C1 segment of cervical spinal cord (tissue), 14 donors: ENCODE data around the gene TTN.
"Not testable (repeated sequence)": the region's sequence is repeated elsewhere in the genome, so short reads cannot be mapped to it uniquely, and the experiment has no call there.

ENCODE experiments used
- DNase-seq, 14 donors: peaks; one replicate each; lab custom pipeline; 2025; lab: John Stamatoyannopoulos, UW

The TTN gene

DNA sequence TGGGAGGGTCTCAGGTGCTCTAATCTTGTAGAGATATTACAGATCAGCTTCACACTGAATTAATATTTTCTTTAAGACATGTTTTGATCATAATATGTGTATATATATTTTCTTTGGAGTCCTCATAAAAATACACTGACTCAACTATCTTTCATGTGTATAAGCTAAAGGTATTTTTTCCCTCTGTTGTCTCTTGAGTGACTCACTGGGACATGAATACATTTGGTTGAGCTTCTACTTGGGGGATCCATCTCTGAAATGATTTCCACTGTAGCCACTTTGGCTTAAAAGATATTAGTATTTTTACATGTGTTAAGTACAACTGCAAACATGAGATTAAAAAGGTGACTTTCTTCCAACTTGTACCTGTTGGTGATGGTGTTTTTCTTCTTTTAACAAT is 140.8 kb downstream of the TTN start:
- no peak for DNase-seq

- not testable (repeated sequence) for DNase-seq
Measured at GRCh38 chr2:178658480-178658879, 148.7 kb downstream of the TTN start.

- DNase-seq, result no peak
Measured at GRCh38 chr2:178650554-178650953, 156.7 kb downstream of the TTN start.

- DNase-seq, result no peak
Measured at GRCh38 chr2:178644919-178645318, 162.3 kb downstream of the TTN start.

GRCh38 chr2:178641498-178641897 is 165.7 kb downstream of the TTN start:
- no peak for DNase-seq

DNA sequence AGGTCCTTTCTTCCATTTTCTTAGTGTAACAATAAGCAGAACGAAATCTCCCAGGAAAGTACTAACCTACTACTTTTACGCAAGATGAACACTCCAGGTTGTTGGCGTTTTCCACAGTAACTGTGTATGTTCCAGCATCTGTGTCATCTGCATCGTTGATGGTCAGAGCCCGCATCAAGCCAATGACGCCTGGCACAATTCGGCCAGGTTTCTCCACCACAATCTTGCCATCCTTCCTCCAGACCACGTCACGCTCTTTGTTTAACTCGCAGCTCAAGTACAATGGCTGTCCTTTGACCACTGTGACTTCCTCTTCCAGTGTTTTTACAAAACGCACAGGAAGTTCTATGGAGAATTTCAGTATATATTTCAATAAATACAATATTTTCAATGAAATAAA is 171.3 kb downstream of the TTN start:
- no peak for DNase-seq

- no peak for DNase-seq
Measured at GRCh38 chr2:178632729-178633128, 174.5 kb downstream of the TTN start.

GRCh38 chr2:178630581-178630980 is 176.6 kb downstream of the TTN start:
- DNase-seq, result no peak

DNA sequence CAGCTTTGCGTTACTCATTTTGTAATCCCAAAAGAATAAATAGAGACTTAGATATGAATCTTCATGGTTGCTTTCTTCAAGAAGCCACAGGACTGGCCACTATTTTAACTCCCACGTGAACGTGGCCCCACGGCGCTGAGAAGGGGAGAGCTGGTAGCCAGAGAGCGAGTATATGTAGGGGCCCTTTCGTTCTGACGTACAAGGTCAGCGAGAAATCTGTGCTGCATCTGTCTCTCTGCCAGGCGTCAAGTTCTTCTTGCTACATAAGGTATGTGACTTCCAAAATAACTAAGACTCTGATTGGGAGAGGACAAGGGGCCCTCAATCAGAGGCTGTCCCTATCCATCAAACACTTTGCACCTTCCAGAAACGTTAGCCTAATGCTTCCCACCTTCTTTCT is 177.8 kb downstream of the TTN start:
- no peak for DNase-seq

- DNase-seq, result no peak
Measured at GRCh38 chr2:178628605-178629004, 178.6 kb downstream of the TTN start.

DNA sequence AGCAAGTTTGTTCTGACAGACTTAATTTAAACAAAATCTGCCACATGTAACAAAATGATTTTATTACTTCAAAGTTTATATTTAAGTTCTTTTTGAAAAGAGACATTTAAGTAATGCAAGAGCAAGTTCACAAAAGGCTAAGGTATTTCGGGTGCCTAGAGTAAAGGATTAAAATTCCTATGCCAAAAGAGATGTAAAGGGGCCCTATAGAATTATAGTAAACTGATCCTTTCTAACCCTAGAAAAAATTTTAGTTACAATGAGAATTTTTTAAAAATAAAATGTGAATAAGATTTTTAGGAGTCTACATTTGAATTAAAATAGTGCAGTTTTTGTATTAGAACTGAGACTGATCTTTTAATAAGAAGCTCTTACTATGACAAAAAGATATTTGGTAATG is 179.8 kb downstream of the TTN start:
- no peak for DNase-seq

DNA sequence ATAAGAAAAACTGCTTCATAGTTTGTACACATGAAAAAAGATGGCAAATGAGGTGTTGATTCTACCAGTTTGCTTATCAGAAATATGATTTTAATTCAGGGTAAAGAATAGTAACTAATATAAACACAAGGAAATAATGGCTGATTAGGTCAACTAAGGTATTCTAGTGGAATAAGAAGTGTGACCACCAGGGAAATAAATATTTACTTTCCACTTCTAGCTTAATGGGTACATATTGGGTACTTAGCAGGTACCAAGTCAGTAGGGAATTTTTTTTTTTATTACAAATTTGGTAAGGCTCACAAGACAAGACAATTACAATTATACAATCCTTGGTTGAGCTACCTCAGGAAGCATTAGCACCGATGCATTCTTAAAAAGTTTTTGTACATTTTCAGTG is 191.3 kb downstream of the TTN start:
- DNase-seq, result no peak

DNA sequence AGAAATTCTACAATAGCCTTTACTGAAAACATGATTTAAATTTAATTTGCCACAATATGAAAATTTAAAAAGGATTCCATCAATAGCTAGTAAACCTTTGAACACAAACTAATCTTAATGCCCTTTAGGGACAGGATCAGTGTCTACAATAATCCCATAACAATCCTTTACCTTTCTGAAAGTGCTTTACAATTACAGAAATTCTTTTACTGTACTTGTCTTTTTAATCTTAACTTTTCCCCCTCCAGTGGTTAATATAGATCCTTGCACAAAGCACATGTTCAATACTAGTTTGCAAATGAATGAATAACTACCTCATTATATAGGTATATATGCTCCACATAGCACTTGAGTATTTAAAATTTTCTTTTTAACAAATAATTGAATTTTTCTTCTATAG is 204.3 kb downstream of the TTN start:
- DNase-seq, result no peak

DNA sequence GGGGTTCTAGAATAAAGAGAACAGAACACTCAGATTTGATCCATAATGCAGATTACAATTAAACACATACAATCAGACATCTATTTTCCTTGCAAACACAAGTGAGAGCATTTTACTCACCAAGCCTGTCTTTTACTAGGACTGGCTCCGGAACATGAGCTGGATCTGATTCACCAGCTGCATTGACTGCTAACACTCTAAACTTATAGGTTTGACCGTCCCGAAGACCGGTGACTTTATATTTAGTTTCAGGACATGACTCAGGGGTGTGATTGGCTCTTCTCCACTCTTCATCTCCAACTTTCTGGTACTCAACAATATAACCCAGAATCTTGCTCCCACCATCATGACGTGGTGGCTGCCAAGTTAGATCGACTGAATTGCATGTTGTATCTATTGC is 214.6 kb downstream of the TTN start:
- no peak for DNase-seq

- no peak for DNase-seq
Measured at GRCh38 chr2:178589335-178589734, 217.9 kb downstream of the TTN start.

DNA sequence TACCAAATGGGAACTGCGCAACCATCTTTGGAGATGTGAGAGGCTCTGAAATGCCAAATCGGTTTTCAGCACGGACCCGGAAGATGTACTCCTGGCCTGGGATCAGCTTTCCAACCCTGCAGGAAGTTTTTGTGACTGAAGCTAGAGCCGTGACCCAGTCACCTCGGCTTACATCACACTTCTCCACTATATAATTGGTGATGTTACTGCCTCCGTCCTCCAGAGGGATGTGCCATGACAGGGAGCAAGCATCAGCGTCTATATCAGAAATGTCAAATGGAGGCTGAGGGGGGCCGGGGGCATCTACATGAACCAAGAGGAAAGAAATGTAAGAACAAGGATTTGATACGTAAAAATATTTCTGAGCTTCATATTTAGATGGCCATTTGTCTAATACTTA is 222.6 kb downstream of the TTN start:
- DNase-seq, result no peak

GRCh38 chr2:178579006-178579405 is 228.2 kb downstream of the TTN start:
- DNase-seq, result no peak

GRCh38 chr2:178574789-178575188 is 232.4 kb downstream of the TTN start:
- no peak for DNase-seq

DNA sequence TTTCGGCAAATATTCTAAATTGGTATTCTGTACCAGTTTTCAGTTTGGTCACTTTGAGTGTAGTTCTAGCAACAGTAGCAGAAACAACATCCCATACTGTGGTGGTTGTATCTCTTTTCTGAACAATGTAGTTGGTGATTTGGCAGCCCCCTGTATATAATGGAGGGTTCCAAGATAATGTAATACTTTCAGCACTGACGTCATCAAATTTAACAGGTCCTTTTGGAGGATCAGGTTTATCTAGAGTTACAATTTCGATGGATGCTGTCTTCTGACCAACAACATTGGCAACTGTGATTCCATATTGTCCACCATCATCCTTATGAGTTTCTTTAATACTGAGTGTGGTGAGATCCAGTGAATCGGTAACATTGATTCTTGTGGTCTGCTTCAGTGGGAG is 239.0 kb downstream of the TTN start:
- no peak for DNase-seq

DNA sequence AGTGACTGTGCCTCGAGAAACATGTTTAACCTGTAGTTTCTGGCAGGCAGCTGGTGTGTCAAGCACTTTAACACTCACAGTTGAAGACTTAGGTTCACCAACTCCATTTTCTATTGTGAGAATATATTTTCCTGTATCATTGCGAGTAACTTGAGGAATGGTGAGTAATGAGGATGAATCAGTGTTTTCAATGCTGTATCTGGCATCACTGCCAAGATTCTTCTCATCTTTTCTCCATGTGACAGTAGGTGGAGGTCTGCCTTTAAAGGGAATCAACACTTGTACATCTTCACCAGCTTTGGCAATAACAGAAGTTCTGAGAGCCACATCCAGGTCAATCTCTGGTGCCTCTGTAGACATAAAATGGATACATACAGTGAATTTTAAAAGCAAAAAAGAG is 254.2 kb downstream of the TTN start:
- no peak for DNase-seq

DNA sequence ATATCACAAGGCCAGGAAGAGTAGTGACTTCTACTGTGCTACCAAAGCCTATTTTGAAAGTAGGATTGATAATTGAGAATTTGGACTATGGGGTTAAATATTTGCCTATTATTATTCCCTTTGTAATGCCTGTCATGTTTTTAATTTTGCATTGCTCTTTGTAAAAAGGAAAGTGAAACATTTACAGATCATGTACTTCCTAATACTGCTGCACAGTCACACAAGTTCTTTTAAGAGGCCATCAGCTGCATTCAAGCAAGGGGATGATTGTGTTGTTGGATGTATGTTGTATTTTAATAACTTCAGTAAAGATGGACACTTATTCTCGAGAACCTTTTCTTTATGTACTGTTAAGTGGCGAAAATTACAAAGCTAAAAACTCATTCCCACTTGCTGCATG is 256.9 kb downstream of the TTN start:
- no peak for DNase-seq

DNA sequence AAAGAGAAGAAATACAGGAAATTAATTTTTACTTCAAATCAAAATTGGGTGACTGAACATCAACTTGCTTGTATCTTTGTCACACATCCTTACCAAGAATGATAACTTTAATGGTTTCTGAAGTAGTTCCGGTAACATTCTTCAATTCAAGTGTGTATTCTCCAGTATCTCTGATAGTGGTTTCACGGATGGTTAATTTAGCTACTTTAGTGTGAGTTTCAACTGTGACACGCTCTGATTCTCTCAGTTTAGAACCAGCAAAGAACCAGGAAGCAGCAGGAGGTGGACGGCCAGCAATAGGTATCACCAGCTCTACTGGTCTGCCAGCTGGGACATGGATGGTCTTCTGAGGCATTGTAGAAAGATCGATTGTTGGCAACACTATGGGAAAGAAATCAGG is 264.7 kb downstream of the TTN start:
- no peak for DNase-seq

DNA sequence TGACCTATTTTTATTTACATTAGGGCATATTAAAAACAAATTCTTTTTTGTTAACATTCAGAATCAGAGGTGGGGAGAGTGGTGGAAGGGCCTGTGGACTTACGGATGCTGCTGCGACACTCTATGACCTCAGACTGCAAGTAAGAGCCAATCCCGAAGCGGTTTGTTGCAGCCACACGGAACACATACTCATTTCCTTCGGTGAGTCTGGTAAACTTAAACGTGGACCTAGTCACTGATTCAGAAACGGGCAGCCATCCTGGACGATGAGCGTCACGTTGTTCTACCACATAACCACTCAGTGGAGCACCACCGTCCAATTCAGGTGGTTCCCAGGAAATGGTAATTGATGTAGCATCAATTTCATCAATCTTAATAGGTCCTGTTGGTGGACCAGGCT is 265.1 kb downstream of the TTN start:
- DNase-seq, result no peak

- no peak for DNase-seq
Measured at GRCh38 chr2:178536037-178536436, 271.2 kb downstream of the TTN start.

DNA sequence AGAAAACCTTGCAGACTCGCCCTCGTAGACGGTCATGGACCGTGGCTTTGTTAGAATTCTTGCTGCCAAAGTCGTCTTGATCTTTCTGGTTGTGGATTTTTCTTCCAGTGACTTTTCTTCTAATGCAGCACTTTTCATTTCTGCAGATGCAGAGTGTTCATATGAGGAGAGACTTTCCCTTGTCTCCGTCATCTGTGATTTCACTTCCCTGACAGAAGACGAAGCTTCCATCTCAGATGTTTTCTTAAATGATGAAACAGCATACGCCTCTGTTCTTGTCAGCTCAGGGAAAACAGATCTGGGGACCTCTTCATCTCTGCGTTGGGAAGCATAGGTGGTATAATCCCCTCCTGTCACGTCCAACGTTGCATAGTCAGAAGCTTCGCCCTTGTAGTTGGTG is 276.1 kb downstream of the TTN start:
- no peak for DNase-seq
